ENCODE data around the gene GARNL3.

Gene GARNL3

DNA sequence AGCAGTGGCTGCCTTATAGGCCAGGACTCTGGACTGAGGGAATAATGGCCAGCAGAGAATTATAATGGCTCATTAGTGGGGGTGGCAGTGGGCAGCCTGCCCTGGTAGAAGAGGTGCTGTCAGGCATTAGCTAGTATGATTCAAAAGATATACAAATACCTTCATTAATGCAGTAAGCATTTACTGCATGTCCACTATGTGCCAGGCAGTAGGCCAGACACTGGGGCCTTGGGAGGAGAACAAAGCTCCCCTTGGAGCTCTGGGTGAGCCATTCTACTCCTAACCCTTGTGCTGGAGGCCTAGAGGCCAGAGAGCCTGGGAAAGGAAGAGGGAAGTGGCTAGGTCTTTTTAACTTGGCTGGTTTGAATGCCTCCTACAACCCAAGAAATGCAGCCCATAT is 2.0 kb upstream of the GARNL3 start:
- TF ChIP-seq, protein P1, sequence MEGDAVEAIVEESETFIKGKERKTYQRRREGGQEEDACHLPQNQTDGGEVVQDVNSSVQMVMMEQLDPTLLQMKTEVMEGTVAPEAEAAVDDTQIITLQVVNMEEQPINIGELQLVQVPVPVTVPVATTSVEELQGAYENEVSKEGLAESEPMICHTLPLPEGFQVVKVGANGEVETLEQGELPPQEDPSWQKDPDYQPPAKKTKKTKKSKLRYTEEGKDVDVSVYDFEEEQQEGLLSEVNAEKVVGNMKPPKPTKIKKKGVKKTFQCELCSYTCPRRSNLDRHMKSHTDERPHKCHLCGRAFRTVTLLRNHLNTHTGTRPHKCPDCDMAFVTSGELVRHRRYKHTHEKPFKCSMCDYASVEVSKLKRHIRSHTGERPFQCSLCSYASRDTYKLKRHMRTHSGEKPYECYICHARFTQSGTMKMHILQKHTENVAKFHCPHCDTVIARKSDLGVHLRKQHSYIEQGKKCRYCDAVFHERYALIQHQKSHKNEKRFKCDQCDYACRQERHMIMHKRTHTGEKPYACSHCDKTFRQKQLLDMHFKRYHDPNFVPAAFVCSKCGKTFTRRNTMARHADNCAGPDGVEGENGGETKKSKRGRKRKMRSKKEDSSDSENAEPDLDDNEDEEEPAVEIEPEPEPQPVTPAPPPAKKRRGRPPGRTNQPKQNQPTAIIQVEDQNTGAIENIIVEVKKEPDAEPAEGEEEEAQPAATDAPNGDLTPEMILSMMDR (IDR thresholded peaks at IDR 0.05; ENCODE audit: borderline replicate concordance, insufficient read depth, low read depth, low read length): no peak
- H3K4me3 ChIP-seq (ENCODE audit: low read depth, low read length): no peak overlapping the region

DNA sequence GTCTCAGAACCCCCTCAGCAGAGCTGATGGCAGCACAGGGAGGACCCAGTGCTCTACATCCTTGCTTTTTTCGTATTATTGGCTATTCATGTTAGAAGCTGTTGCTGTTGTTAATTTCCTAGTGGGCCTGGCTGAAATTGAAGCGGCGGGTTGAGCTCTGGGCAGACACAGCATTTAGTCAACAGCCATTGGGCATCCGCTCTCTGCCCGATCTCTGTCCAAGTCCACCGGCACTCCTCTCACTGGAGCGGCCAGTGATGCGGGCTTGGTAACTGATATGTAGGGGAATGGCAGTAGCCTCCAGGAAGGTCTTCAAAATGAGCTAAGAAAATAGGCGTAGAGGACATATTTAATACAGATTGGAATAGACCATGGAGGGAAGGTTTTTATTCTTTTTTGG is 1.3 kb upstream of the GARNL3 start:
- H3K4me3 ChIP-seq (ENCODE audit: low read depth, low read length): no peak overlapping the region
- TF ChIP-seq, protein P1 (IDR thresholded peaks at IDR 0.05; ENCODE audit: borderline replicate concordance, insufficient read depth, low read depth, low read length): no peak

DNA sequence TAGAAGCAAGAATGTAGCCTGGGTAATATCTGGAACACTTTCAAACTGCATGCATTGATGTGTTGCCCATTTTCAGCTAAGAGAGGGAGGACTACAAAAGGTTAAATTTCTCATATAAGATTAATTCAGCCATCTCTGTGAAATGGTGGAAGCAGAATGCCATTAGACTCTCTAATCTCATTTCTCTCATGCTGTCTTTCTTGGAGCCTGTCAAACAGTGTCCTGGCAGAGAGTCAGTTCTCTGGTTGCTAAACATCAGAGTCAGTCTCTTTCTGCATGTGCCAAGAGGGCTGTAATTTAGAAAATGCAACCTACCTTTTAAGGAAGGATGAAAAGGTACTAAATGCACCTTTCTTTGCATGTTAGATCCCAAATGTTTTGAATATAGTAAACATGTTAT is 910 bp upstream of the GARNL3 start:
- TF ChIP-seq, protein P1 (IDR thresholded peaks at IDR 0.05; ENCODE audit: borderline replicate concordance, insufficient read depth, low read depth, low read length): no peak
- no peak overlapping the region for H3K4me3 ChIP-seq (ENCODE audit: low read depth, low read length)

GRCh38 chr9:127267793-127268525 is 3.4 kb downstream of the GARNL3 start:
- no peak overlapping the region for H3K4me3 ChIP-seq (ENCODE audit: low read depth, low read length)
- TF ChIP-seq, protein P1 (IDR thresholded peaks at IDR 0.05; ENCODE audit: borderline replicate concordance, insufficient read depth, low read depth, low read length): no peak

GRCh38 chr9:127269449-127269848 is 4.9 kb downstream of the GARNL3 start:
- no peak overlapping the region for H3K4me3 ChIP-seq (ENCODE audit: low read depth, low read length)
- TF ChIP-seq, protein P1 (IDR thresholded peaks at IDR 0.05; ENCODE audit: borderline replicate concordance, insufficient read depth, low read depth, low read length): no peak

- TF ChIP-seq, protein P1 (IDR thresholded peaks at IDR 0.05; ENCODE audit: borderline replicate concordance, insufficient read depth, low read depth, low read length): no peak
- H3K4me3 ChIP-seq (ENCODE audit: low read depth, low read length): no peak overlapping the region
These were observed 8.8 kb downstream of the GARNL3 start for GRCh38 chr9:127273326-127273725.

DNA sequence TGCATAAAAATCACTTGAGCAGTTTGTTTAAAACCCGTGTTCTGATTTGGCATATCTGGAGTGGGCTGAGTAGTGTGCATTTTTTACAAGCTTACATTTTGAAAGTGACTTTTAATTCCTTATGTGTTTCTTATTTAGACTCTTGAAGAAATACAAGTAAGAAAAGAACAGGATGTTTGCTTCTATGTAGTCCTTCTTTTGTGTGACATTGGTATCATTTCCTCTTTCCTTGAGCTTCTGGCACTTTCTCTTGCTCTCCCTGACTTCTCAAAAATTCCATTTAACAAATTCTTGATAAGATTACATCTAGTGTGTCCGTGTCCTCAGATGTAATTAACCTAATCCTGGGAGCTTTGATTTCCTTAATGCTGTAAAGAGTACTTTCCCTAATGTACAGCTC is 12.5 kb downstream of the GARNL3 start:
- TF ChIP-seq, protein P1 (IDR thresholded peaks at IDR 0.05; ENCODE audit: borderline replicate concordance, insufficient read depth, low read depth, low read length): no peak
- no peak overlapping the region for H3K4me3 ChIP-seq (ENCODE audit: low read depth, low read length)

All from GM12875 (cell line).